ENCODE results near the gene ZCCHC14.

The ZCCHC14 gene

DNA sequence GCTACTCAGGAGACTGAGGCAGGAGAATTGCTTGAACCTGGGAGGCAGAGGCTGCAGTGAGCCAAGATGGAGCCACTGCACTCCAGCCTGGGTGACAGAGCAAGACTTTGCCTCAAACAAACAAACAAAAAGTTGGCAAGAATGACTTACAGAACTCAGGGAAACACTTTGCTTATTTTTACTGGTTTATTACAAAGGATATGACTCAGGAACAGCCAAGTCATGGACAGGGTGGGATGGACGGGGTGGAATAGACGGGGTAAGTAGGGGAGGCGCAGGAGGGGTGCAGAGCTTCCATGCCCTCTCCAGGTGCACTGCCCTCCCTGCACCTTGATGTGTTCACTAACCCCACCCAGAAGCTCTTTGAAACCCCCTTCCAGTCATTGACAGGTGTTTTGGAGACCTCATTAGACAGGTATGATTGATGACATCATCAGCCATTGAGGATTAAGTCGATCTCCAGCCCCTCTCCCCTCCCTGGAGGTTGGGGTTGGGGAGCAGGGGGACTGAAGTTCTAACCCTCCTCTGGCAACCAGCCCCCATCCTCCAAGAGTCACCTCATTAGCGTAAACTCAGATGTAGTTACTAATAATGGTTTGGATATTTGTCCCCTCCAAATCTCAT lies 41.3 kb upstream of the ZCCHC14 start:
- Histone ChIP-seq H2BK5ac (ENCODE audit: low read depth, low read length, poor library complexity, severe bottlenecking) (no peak overlapping the region), H3K79me1 (replicated peaks; ENCODE audit: low read length, poor library complexity, severe bottlenecking) (no peaks in the 10 kb centered on the region), H3K14ac (ENCODE audit: low read length in 2 of 2) (no peak overlapping the region), H2BK120ac (ENCODE audit: low read depth, low read length) (no peak overlapping the region), H4K8ac (ENCODE audit: low read length) (no peak overlapping the region), H2AK5ac (ENCODE audit: low read length, severe bottlenecking) (no peak overlapping the region), H3K4me1 (ENCODE audit: control insufficient read depth, insufficient read depth, low read depth, low read length) (no peaks in the 10 kb centered on the region), H3K18ac (ENCODE audit: low read depth in 1 of 2, low read length in 2 of 2) (no peak overlapping the region), H3K27ac (ENCODE audit: low read length, poor library complexity, severe bottlenecking) (no peak overlapping the region), H4K91ac (ENCODE audit: low read length) (no peak overlapping the region), H2BK15ac (ENCODE audit: low read depth, poor library complexity, severe bottlenecking) (no peak overlapping the region), H3K4me3 (ENCODE audit: insufficient read depth in 1 of 2, low read depth in 1 of 2, low read length in 2 of 2) (no peak overlapping the region), H3K4me2 (ENCODE audit: low read length, poor library complexity, severe bottlenecking) (no peak overlapping the region), H3K27me3 (ENCODE audit: control insufficient read depth in 1 of 2, insufficient read depth in 1 of 2, low read length in 2 of 2) (peaks cover 3 to 23% of the 10 kb centered on the region in 2 experiments), H2AFZ (ENCODE audit: low read depth, low read length) (no peak overlapping the region), H3K36me3 (ENCODE audit: control insufficient read depth in 1 of 2, insufficient read depth in 2 of 2, low read depth in 1 of 2, low read length in 2 of 2) (no peaks in the 10 kb centered on the region), H3K9me3 (ENCODE audit: control insufficient read depth, low read length) (peaks cover 28% of the 10 kb centered on the region), H2BK12ac (ENCODE audit: low read length in 2 of 2) (no peak overlapping the region), H3K23ac (ENCODE audit: low read length in 2 of 2) (no peak overlapping the region), H3K4ac (ENCODE audit: low read depth in 1 of 2, low read length in 2 of 2) (no peak overlapping the region), H3K9ac (ENCODE audit: low read length) (no peak overlapping the region)
- no peak for DNase-seq
- 90% methylated on average over 3 of the region's 5 CpGs for WGBS

GRCh38 chr16:87533061-87533460 lies 40.2 kb upstream of the ZCCHC14 start:
- Histone ChIP-seq H3K23ac (ENCODE audit: low read length in 2 of 2) (no peak overlapping the region), H2BK12ac (ENCODE audit: low read length in 2 of 2) (no peak overlapping the region), H3K27me3 (ENCODE audit: control insufficient read depth in 1 of 2, insufficient read depth in 1 of 2, low read length in 2 of 2) (peaks cover 3 to 15% of the 10 kb centered on the region in 2 experiments), H3K4ac (ENCODE audit: low read depth in 1 of 2, low read length in 2 of 2) (no peak overlapping the region), H3K9ac (ENCODE audit: low read length) (no peak overlapping the region), H3K4me1 (ENCODE audit: control insufficient read depth, insufficient read depth, low read depth, low read length) (no peaks in the 10 kb centered on the region), H3K4me2 (ENCODE audit: low read length, poor library complexity, severe bottlenecking) (no peak overlapping the region), H2AFZ (ENCODE audit: low read depth, low read length) (no peak overlapping the region), H3K9me3 (ENCODE audit: control insufficient read depth, low read length) (peaks cover 31% of the 10 kb centered on the region), H3K79me1 (replicated peaks; ENCODE audit: low read length, poor library complexity, severe bottlenecking) (no peaks in the 10 kb centered on the region), H4K8ac (ENCODE audit: low read length) (no peak overlapping the region), H3K27ac (ENCODE audit: low read length, poor library complexity, severe bottlenecking) (no peak overlapping the region), H2BK120ac (ENCODE audit: low read depth, low read length) (no peak overlapping the region), H3K36me3 (ENCODE audit: control insufficient read depth in 1 of 2, insufficient read depth in 2 of 2, low read depth in 1 of 2, low read length in 2 of 2) (no peaks in the 10 kb centered on the region), H2BK15ac (ENCODE audit: low read depth, poor library complexity, severe bottlenecking) (no peak overlapping the region), H2AK5ac (ENCODE audit: low read length, severe bottlenecking) (no peak overlapping the region), H3K14ac (ENCODE audit: low read length in 2 of 2) (no peak overlapping the region), H2BK5ac (ENCODE audit: low read depth, low read length, poor library complexity, severe bottlenecking) (no peak overlapping the region), H3K4me3 (ENCODE audit: insufficient read depth in 1 of 2, low read depth in 1 of 2, low read length in 2 of 2) (no peak overlapping the region), H3K18ac (ENCODE audit: low read depth in 1 of 2, low read length in 2 of 2) (no peak overlapping the region), H4K91ac (ENCODE audit: low read length) (no peak overlapping the region)
- 29% methylated on average over 1 of the region's 1 CpG for WGBS
- DNase-seq = no peak

DNA sequence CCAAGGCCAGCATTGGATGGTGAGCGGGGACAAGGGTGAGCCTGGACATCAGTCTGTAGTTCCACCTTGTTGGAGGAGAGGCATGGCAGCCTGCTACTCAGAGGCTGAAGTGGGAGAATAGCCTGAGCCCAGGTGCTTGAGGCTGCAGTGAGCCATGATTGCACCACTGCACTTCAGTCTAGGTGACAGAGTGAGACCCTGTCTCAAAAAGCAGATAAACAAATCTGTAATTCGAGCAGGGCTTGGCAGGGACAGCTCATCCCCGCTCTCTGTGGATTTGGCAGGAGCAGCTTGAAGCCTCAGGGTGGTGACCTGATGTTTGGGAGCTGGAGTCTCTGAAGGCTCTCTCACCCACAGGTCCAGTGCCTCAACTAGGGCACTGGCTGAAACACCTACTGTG lies 38.6 kb upstream of the ZCCHC14 start:
- Histone ChIP-seq H3K4ac (ENCODE audit: low read depth in 1 of 2, low read length in 2 of 2) (no peak overlapping the region), H2AK5ac (ENCODE audit: low read length, severe bottlenecking) (no peak overlapping the region), H3K14ac (ENCODE audit: low read length in 2 of 2) (no peak overlapping the region), H3K27ac (ENCODE audit: low read length, poor library complexity, severe bottlenecking) (no peak overlapping the region), H2BK120ac (ENCODE audit: low read depth, low read length) (no peak overlapping the region), H3K9ac (ENCODE audit: low read length) (no peak overlapping the region), H3K36me3 (ENCODE audit: control insufficient read depth in 1 of 2, insufficient read depth in 2 of 2, low read depth in 1 of 2, low read length in 2 of 2) (no peaks in the 10 kb centered on the region), H3K4me2 (ENCODE audit: low read length, poor library complexity, severe bottlenecking) (no peak overlapping the region), H2BK12ac (ENCODE audit: low read length in 2 of 2) (no peak overlapping the region), H2AFZ (ENCODE audit: low read depth, low read length) (no peak overlapping the region), H3K23ac (ENCODE audit: low read length in 2 of 2) (no peak overlapping the region), H4K8ac (ENCODE audit: low read length) (no peak overlapping the region), H3K4me1 (ENCODE audit: control insufficient read depth, insufficient read depth, low read depth, low read length) (no peaks in the 10 kb centered on the region), H3K27me3 (ENCODE audit: control insufficient read depth in 1 of 2, insufficient read depth in 1 of 2, low read length in 2 of 2) (peaks cover 3 to 11% of the 10 kb centered on the region in 2 experiments), H3K9me3 (ENCODE audit: control insufficient read depth, low read length) (peaks cover 31% of the 10 kb centered on the region), H2BK15ac (ENCODE audit: low read depth, poor library complexity, severe bottlenecking) (no peak overlapping the region), H4K91ac (ENCODE audit: low read length) (no peak overlapping the region), H3K18ac (ENCODE audit: low read depth in 1 of 2, low read length in 2 of 2) (no peak overlapping the region), H2BK5ac (ENCODE audit: low read depth, low read length, poor library complexity, severe bottlenecking) (no peak overlapping the region), H3K4me3 (ENCODE audit: insufficient read depth in 1 of 2, low read depth in 1 of 2, low read length in 2 of 2) (no peak overlapping the region), H3K79me1 (replicated peaks; ENCODE audit: low read length, poor library complexity, severe bottlenecking) (no peaks in the 10 kb centered on the region)
- 63% methylated on average over 3 of the region's 3 CpGs for WGBS
- no peak for DNase-seq

DNA sequence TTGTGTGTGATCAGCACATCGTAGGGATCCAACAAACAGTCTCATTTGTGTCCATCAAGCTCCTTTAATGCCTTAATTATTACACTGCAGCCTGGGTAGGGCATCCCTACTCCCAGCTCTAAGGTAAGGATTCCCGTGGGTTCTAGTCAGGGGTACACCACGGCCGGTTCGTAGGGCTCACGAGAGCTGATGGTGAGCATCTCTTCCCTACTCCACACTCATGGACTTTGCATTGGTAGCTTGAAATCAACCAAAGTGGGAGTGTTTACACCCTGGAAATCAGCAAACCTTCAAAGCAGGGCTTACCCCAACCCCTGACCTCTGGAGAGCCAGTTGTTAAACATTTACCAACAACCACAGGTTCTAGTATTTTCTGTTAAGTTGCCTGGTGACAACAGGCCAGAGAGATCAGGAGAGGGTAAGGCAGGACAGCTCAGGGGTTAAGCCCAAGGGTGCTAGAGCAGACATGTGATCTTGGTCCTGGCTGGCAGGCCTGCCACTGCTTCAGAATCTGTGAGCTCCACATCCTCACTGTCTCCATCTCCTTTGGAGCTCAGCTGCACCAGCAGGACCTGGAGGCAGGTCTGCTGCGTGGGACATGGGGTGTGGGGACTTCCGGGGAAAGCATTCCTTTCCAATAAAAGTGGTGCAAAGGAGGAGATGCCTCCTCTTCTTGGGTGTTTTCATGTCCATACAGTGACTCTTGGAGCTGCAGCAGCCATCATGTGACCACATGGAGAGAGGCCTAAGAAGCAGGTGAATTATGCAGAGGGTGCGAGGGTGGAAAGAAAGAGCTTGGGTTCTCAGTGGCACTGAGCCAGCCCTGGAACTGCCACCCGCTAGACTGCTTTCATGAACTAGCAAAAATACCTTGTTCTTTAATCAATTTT lies 36.1 kb upstream of the ZCCHC14 start:
- H2AK5ac ChIP-seq (ENCODE audit: low read length, severe bottlenecking) = no peak overlapping the region
- H3K18ac ChIP-seq (ENCODE audit: low read depth in 1 of 2, low read length in 2 of 2) = no peak overlapping the region
- H3K36me3 ChIP-seq (ENCODE audit: control insufficient read depth in 1 of 2, insufficient read depth in 2 of 2, low read depth in 1 of 2, low read length in 2 of 2) = no peaks in the 10 kb centered on the region
- no peak for DNase-seq
- H2BK5ac ChIP-seq (ENCODE audit: low read depth, low read length, poor library complexity, severe bottlenecking) = no peak overlapping the region
- 80% methylated on average over 10 of the region's 10 CpGs for WGBS
- H3K4me1 ChIP-seq (ENCODE audit: control insufficient read depth, insufficient read depth, low read depth, low read length) = no peaks in the 10 kb centered on the region
- no peak overlapping the region for H3K4me2 ChIP-seq (ENCODE audit: low read length, poor library complexity, severe bottlenecking)
- H4K8ac ChIP-seq (ENCODE audit: low read length) = no peak overlapping the region
- H2BK15ac ChIP-seq (ENCODE audit: low read depth, poor library complexity, severe bottlenecking) = no peak overlapping the region
- H2AFZ ChIP-seq (ENCODE audit: low read depth, low read length) = no peak overlapping the region
- H2BK12ac ChIP-seq (ENCODE audit: low read length in 2 of 2) = no peak overlapping the region
- H3K4ac ChIP-seq (ENCODE audit: low read depth in 1 of 2, low read length in 2 of 2) = no peak overlapping the region
- no peak overlapping the region for H4K91ac ChIP-seq (ENCODE audit: low read length)
- H3K23ac ChIP-seq (ENCODE audit: low read length in 2 of 2) = no peak overlapping the region
- peaks cover 31% of the 10 kb centered on the region for H3K9me3 ChIP-seq (ENCODE audit: control insufficient read depth, low read length)
- no peak overlapping the region for H2BK120ac ChIP-seq (ENCODE audit: low read depth, low read length)
- H3K9ac ChIP-seq (ENCODE audit: low read length) = no peak overlapping the region
- H3K4me3 ChIP-seq (ENCODE audit: insufficient read depth in 1 of 2, low read depth in 1 of 2, low read length in 2 of 2) = no peak overlapping the region
- H3K27me3 ChIP-seq (ENCODE audit: control insufficient read depth in 1 of 2, insufficient read depth in 1 of 2, low read length in 2 of 2) = peaks cover 3 to 16% of the 10 kb centered on the region in 2 experiments
- no peaks in the 10 kb centered on the region for H3K79me1 ChIP-seq (replicated peaks; ENCODE audit: low read length, poor library complexity, severe bottlenecking)
- no peak overlapping the region for H3K27ac ChIP-seq (ENCODE audit: low read length, poor library complexity, severe bottlenecking)
- no peak overlapping the region for H3K14ac ChIP-seq (ENCODE audit: low read length in 2 of 2)

Measured in mesenchymal stem cell (in vitro differentiated cells and primary cell).